NCI-H1092 (cell line): ENCODE results near the gene AGXT.

Experiments used
- DNase-seq: peaks from one replicate; lab custom pipeline; 2025; lab: John Stamatoyannopoulos, UW

The AGXT gene

DNA sequence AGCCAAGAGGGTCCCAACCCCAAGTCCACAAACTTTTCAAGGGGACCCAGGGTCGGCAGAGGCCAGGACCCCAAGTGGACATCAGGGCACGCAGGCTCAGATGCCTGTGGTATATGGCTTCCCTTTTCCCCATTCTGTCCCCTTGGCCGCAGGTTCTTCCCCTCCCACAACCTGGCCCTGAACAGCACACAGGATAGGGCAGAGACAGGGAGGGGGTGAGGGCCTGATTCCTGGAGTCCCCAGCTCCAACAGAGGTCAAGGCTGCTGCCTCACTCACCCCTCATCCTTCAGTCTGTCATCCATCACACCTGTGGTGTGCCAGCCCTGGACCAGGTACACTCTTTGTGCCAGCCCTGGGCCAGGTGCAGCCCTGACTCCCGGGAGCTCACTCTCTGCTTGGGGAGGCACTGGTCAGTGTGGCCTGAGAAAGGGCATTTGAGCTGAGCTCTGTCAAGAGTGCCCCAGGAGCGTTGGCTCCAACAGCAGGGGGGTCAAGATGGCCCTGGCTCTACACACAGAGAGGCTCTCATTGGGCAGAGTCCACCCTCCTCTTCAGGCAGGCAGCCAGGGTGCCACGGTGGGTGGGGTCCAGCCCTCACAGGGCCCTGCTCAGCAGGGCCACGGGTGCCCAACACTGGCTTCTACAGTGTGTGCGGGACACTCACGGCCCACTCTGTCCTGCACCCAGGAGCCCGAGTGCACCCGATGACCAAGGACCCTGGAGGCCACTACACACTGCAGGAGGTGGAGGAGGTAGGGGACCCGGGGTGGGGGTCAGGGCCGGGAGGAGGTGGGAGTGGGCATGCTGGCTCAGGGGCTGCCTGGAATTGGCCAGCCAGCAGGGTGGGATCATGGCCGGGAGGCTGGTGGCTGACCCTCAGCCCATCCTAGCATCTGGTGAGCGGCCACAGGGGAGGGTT, 1.6 kb downstream of the AGXT start:
- DNase-seq: no peak

- no peak for DNase-seq
These were observed 2.7 kb downstream of the AGXT start for GRCh38 chr2:240871071-240871958.

- DNase-seq: no peak
These were observed 3.9 kb downstream of the AGXT start for GRCh38 chr2:240872317-240873097.

GRCh38 chr2:240873098-240873788, 4.6 kb downstream of the AGXT start:
- no peak for DNase-seq

DNA sequence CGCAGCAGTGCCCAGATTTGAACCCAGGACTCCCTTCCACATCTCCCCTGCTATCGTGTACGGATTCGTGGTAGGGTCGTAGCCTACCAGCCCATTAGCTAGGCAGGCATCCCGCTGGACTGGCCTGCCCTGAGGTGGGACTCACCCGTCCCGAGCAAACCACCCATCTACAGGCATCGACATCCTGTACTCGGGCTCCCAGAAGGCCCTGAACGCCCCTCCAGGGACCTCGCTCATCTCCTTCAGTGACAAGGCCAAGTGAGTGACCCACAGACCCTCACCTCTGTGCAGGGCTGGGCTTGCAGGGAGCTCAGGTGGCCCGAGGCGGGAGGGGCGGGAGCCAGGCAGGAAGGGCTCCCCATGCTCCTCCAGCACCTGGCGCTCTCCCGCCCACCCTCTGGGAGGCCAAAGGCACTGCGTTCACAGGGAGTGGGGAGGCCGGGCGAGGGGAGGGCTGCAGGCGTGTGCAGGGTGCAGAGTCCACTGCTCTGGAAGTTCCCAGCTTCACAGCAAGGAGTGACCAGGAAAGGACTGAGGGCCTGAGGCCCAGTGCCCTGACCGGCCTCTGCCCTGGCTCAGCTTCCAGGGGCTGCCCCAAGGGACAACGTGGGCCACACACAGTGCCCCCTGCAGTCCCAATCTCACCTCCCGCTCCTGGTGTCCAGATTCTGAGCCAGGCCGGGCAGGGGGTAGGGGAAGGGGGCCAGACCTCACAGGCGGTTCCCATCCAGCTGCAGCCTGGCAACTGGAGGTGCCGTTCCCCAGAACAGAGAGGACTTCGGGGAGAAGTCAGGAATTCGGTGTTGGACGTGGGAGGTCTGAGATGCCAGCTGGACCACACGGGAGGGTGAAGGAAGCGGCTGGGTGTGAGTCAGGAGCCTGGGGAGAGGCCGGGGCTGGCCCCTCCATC, 5.4 kb downstream of the AGXT start:
- DNase-seq: no peak

DNA sequence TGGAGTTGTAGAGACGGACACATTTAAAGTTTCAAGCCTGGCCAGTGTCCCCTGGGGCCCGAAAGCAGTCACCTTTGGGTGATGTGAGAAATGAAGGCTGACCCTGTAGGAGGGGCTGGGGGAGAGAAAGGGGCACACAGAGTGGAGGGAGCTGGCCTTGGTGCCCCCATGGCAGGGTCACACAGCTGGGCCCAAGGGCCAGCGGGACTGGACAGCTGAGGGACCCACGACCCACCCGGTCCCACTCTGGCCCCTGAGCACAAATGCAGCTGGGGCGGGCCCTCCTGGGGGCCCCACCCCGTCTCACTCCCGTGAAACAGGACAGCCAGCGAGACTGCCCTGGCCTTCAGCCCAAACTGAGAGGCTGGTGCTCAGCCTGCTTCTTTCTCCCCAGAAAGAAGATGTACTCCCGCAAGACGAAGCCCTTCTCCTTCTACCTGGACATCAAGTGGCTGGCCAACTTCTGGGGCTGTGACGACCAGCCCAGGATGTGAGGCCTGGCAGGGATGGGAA, 6.1 kb downstream of the AGXT start:
- DNase-seq: no peak

GRCh38 chr2:240875228-240876034, 6.8 kb downstream of the AGXT start:
- DNase-seq: no peak

- DNase-seq: no peak
These were observed 7.4 kb downstream of the AGXT start for GRCh38 chr2:240876035-240876474.

GRCh38 chr2:240876475-240877251, 8.0 kb downstream of the AGXT start:
- DNase-seq: no peak

- DNase-seq: no peak
These were observed 9.1 kb downstream of the AGXT start for GRCh38 chr2:240877460-240878340.

GRCh38 chr2:240878341-240878936, 9.8 kb downstream of the AGXT start:
- no peak for DNase-seq

DNA sequence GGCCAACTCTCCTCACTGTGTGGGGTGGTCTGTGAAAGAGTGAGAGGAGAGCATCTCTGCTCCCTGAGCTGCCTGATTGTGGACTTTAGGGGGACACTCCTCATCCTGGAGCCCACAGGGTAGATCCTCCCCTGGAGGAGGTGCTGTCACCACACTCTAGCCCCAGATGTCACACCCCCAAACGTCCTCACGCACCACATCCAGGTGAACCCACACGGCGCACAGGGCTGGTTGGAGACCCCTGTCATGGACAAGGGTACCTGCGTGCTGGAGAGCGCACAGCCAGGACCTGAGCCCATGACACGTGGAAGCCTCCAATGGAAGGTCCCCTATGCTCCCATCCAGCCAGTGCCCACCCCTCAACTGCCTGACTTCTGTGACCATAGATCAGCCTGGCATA, 10.5 kb downstream of the AGXT start:
- DNase-seq: no peak

DNA sequence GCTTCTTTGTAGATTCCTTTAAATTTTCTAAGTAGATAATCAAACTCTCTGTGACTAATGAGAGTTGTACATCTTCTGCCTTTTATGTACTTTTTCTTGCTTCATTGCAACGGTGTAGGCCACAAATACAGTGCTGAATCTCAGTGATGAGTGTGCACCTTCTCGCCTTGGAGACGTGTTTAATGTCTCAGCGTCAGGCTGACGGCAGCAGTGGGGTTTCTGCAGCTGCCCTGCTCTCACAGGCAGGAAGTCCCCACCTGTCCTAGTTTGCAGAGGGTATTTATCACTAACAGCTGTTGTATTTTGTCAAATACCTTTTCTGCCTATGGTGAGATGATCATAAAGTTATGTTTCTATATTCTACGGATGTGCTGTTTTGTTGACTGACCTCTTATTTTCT, 13.3 kb downstream of the AGXT start:
- DNase-seq: peak; percentile 39

- DNase-seq: no peak
These were observed 15.6 kb downstream of the AGXT start for GRCh38 chr2:240884221-240884620.

DNA sequence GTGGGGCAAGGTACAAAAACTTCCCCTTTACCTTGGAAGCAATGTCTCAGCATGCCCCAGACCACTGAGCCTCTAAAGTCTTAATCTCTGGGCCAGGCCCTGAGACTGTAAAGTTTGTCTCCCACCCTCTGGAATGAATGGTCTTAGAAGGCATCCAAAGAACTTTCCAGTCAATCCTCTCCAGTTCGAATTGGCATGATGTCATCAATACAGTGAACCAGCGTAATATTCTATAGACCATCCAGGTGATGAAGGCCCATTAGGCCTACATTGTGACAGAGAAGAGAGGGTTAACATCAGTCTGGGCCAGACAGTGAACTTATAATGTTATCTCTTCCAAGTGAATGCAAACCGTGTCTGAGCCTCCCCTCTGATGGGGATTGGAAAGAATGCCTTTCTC, 16.1 kb downstream of the AGXT start:
- no peak for DNase-seq

GRCh38 chr2:240885566-240885965, 16.9 kb downstream of the AGXT start:
- no peak for DNase-seq

- no peak for DNase-seq
These were observed 17.5 kb downstream of the AGXT start for GRCh38 chr2:240886023-240886565.
